ENCODE results near the gene PFKFB2. TPM values are rescaled to one million over a fixed set of nuclear protein-coding genes. Genes with fewer than 3 reads are reported as not detected.

Gene PFKFB2
- total and polyA plus RNA-seq, 8 donors, result 4.4 to 28.5 (median 10.4) TPM

- ATAC-seq, result peak in 1 of 4 donors; percentile 2
- no peak for TF ChIP-seq CTCF (IDR thresholded peaks at IDR 0.05)
- H3K36me3 ChIP-seq, result peaks cover 0 to 12% (median 5%) of the 10 kb centered on the region in 3 donors
- no peak for DNase-seq
- no peak overlapping the region for H3K4me3 ChIP-seq
- H3K9me3 ChIP-seq, result no peaks in the 10 kb centered on the region
- H3K27ac ChIP-seq, result no peak overlapping the region
- no peaks in the 10 kb centered on the region for H3K27me3 ChIP-seq
- intact Hi-C loops (cut with DNase I), result no loop called here
- FAIRE-seq, result no peak
- peaks cover 3 to 13% (median 9%) of the 10 kb centered on the region in 3 donors for H3K4me1 ChIP-seq
- 86 to 91% methylated on average over 4 of the region's 4 CpGs for WGBS, 2 donors
Observed at GRCh38 chr1:207018707-207019106, 34.4 kb upstream of the PFKFB2 start.

GRCh38 chr1:207019161-207019560 is 33.9 kb upstream of the PFKFB2 start:
- Histone ChIP-seq H3K27ac (no peak overlapping the region), H3K4me3 (no peak overlapping the region), H3K9me3 (no peaks in the 10 kb centered on the region), H3K4me1 (peaks cover 6 to 17% (median 12%) of the 10 kb centered on the region in 3 donors), H3K36me3 (peaks cover 0 to 12% (median 5%) of the 10 kb centered on the region in 3 donors), H3K27me3 (no peaks in the 10 kb centered on the region)
- peak in 1 of 4 donors; percentile 13 for ATAC-seq
- no peak for FAIRE-seq
- 89 to 93% methylated on average over 2 of the region's 2 CpGs for WGBS, 2 donors
- TF ChIP-seq CTCF (IDR thresholded peaks at IDR 0.05), result no peak
- DNase-seq, result no peak
- intact Hi-C loops (cut with DNase I), result no loop called here

- H3K9me3 ChIP-seq, result no peaks in the 10 kb centered on the region
- no peak for TF ChIP-seq CTCF (IDR thresholded peaks at IDR 0.05)
- H3K4me3 ChIP-seq, result no peak overlapping the region
- H3K27ac ChIP-seq, result no peak overlapping the region
- peaks cover 11 to 22% (median 17%) of the 10 kb centered on the region in 3 donors for H3K4me1 ChIP-seq
- WGBS, 2 donors, result 44 to 56% methylated on average over 2 of the region's 2 CpGs
- intact Hi-C loops (cut with DNase I), result no loop called here
- ATAC-seq (no peak), FAIRE-seq (no peak), DNase-seq (no peak)
- H3K36me3 ChIP-seq, result peaks cover 0 to 12% (median 5%) of the 10 kb centered on the region in 3 donors
- H3K27me3 ChIP-seq, result no peaks in the 10 kb centered on the region
Observed at GRCh38 chr1:207019661-207020060, 33.4 kb upstream of the PFKFB2 start.

- no peaks in the 10 kb centered on the region for H3K27me3 ChIP-seq
- FAIRE-seq (no peak), DNase-seq (no peak), ATAC-seq (peak in 1 of 4 donors; percentile 13)
- intact Hi-C loops (cut with DNase I), result no loop called here
- H3K36me3 ChIP-seq, result peaks cover 0 to 12% (median 5%) of the 10 kb centered on the region in 3 donors
- no peak for TF ChIP-seq CTCF (IDR thresholded peaks at IDR 0.05)
- no peak overlapping the region for H3K4me3 ChIP-seq
- no peak overlapping the region for H3K27ac ChIP-seq
- H3K4me1 ChIP-seq, result peaks cover 15 to 27% (median 21%) of the 10 kb centered on the region in 3 donors
- 68 to 80% methylated on average over 9 of the region's 9 CpGs for WGBS, 2 donors
- no peaks in the 10 kb centered on the region for H3K9me3 ChIP-seq
Observed at GRCh38 chr1:207020065-207020708, 32.9 kb upstream of the PFKFB2 start.

GRCh38 chr1:207020709-207021107 is 32.4 kb upstream of the PFKFB2 start:
- no peak for ATAC-seq
- Histone ChIP-seq H3K4me3 (no peak overlapping the region), H3K27ac (no peak overlapping the region), H3K27me3 (no peaks in the 10 kb centered on the region), H3K4me1 (peaks cover 20 to 32% (median 27%) of the 10 kb centered on the region in 3 donors), H3K36me3 (peaks cover 0 to 12% (median 5%) of the 10 kb centered on the region in 3 donors), H3K9me3 (no peaks in the 10 kb centered on the region)
- TF ChIP-seq CTCF (IDR thresholded peaks at IDR 0.05), result no peak
- no peak for FAIRE-seq
- WGBS, 2 donors, result 79 to 82% methylated on average over 4 of the region's 4 CpGs
- no peak for DNase-seq
- intact Hi-C loops (cut with DNase I), result no loop called here

Measured in pancreas (tissue), 10 donors.